Osteoblast (primary cell): ENCODE measurements around the gene AKAP17A. TPM values are rescaled to one million over a fixed set of nuclear protein-coding genes. Genes with fewer than 3 reads are reported as not detected.

ENCODE experiments used
- DNase-seq: peaks from one replicate; pipeline ENCODE4 v3.0.0; 2011; ENCODE audit warnings: low spot score, mixed read lengths; ENCODE audit not compliant: insufficient read length; ENCODE audit errors: missing footprints
- H2AFZ ChIP-seq: 2 replicates; pipeline ENCODE4 v1.6.0; 2011; ENCODE audit warnings: mild to moderate bottlenecking, low read length
- H3K27ac ChIP-seq: 2 replicates; pipeline ENCODE4 v1.5.1; 2011; ENCODE audit warnings: mild to moderate bottlenecking, low read depth, low read length, moderate library complexity
- H3K27me3 ChIP-seq: 2 replicates; pipeline ENCODE4 v1.6.0; 2012; ENCODE audit warnings: mild to moderate bottlenecking, control low read depth, inconsistent platforms, low read length, moderate library complexity; ENCODE audit not compliant: insufficient read depth
- H3K36me3 ChIP-seq: 2 replicates; pipeline ENCODE4 v1.5.1; 2011; ENCODE audit warnings: mild to moderate bottlenecking, low read length, control low read depth, moderate library complexity; ENCODE audit not compliant: insufficient read depth
- H3K4me1 ChIP-seq: 2 replicates; pipeline ENCODE4 v1.5.1; 2011; ENCODE audit warnings: mild to moderate bottlenecking, low read length, control low read depth, moderate library complexity; ENCODE audit not compliant: insufficient read depth
- H3K4me2 ChIP-seq: 2 replicates; pipeline ENCODE4 v1.6.0; 2011; ENCODE audit warnings: mild to moderate bottlenecking, low read length; ENCODE audit not compliant: insufficient read depth
- H3K4me3 ChIP-seq: fragments of 200-600 bp; sonication (generic); 3 replicates; pipeline ENCODE4 v1.5.1; 2012; ENCODE audit warnings: mild to moderate bottlenecking, low read length, inconsistent platforms; ENCODE audit not compliant: insufficient read depth
- H3K79me2 ChIP-seq: 2 replicates; pipeline ENCODE4 v1.6.0; 2012; ENCODE audit warnings: mild to moderate bottlenecking, low read length, control low read depth, inconsistent platforms; ENCODE audit not compliant: insufficient read depth
- H3K9me3 ChIP-seq: 2 replicates; pipeline ENCODE4 v1.5.1; 2011; ENCODE audit warnings: low read depth, low read length, control low read depth
- H4K20me1 ChIP-seq: 2 replicates; pipeline ENCODE4 v1.6.0; 2012; ENCODE audit warnings: mild to moderate bottlenecking, low read length, control low read depth; ENCODE audit not compliant: insufficient read depth
- total RNA-seq: library from RNA; depleted of rRNA; stranded (reverse); fragments of >200 nt; gene quantifications from 2 replicates; pipeline ENCODE4 v1.2.3, GENCODE V29; 2012
- TF ChIP-seq, protein P1 (sequence below): IDR thresholded peaks from 2 replicates; pipeline ENCODE4 v1.5.1; 2011; ENCODE audit warnings: mild to moderate bottlenecking, low read depth, low read length, moderate library complexity; ENCODE audit errors: extremely low read depth

AKAP17A gene
- total RNA-seq, 1 donor = 18.5 TPM

DNA sequence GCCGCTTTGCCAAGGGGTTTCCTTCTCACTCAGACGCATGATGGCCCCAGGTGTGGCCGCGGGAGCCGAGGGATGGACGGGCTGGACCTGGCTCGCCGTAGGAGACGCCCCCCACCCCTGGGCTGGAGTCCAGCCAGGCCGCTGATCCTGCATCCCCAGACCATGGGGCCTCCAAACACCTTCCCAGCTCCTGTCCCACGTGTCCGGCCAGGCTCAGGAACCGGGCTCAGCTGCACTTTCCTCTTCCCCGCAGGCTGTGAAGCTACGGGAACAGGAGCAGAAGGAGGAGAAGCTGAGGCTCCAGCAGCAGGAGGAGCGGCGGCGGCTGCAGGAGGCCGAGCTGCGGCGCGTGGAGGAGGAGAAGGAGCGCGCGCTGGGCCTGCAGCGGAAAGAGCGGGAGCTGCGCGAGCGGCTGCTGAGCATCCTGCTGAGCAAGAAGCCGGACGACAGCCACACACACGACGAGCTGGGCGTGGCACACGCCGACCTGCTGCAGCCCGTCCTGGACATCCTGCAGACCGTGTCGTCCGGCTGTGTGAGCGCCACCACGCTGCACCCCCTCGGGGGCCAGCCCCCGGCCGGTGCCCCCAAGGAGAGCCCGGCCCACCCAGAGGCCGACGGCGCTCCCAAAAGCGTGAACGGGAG lies 9.1 kb downstream of the AKAP17A start:
- Histone ChIP-seq H3K4me1 (no peaks in the 10 kb centered on the region), H3K4me3 (no peak overlapping the region), H4K20me1 (peaks cover 31% of the 10 kb centered on the region), H3K36me3 (peaks cover 62% of the 10 kb centered on the region), H2AFZ (no peak overlapping the region), H3K4me2 (no peak overlapping the region), H3K79me2 (peaks cover 31% of the 10 kb centered on the region), H3K9me3 (no peaks in the 10 kb centered on the region), H3K27me3 (no peaks in the 10 kb centered on the region), H3K27ac (no peak overlapping the region)
- TF ChIP-seq, protein P1, sequence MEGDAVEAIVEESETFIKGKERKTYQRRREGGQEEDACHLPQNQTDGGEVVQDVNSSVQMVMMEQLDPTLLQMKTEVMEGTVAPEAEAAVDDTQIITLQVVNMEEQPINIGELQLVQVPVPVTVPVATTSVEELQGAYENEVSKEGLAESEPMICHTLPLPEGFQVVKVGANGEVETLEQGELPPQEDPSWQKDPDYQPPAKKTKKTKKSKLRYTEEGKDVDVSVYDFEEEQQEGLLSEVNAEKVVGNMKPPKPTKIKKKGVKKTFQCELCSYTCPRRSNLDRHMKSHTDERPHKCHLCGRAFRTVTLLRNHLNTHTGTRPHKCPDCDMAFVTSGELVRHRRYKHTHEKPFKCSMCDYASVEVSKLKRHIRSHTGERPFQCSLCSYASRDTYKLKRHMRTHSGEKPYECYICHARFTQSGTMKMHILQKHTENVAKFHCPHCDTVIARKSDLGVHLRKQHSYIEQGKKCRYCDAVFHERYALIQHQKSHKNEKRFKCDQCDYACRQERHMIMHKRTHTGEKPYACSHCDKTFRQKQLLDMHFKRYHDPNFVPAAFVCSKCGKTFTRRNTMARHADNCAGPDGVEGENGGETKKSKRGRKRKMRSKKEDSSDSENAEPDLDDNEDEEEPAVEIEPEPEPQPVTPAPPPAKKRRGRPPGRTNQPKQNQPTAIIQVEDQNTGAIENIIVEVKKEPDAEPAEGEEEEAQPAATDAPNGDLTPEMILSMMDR = no peak
- peak; percentile 67 for DNase-seq

DNA sequence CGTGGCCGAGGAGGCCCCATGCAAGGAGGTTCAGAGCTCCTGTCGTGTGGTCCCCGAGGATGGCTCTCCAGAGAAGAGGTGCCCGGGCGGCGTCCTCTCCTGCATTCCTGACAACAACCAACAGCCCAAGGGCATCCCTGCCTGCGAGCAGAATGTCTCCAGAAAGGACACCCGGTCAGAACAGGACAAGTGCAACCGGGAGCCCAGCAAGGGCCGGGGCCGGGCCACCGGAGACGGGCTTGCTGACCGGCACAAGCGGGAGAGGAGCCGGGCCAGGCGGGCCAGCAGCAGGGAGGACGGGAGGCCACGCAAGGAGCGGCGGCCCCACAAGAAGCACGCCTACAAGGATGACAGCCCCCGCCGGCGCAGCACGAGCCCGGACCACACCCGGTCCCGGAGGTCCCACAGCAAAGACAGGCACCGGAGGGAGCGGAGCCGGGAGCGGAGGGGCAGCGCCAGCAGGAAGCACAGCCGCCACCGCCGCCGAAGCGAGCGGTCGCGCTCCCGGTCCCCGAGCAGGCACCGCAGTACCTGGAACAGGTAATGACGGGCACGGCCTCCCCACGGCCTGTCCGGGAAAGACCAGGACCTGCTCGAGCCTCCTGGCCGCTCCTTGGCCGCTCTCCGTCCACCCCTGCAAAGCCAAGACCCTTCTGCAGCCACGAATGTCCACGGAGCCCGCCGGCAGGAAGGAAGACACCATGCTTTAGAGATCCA lies 9.8 kb downstream of the AKAP17A start:
- Histone ChIP-seq H4K20me1 (peaks cover 27% of the 10 kb centered on the region), H3K9me3 (no peaks in the 10 kb centered on the region), H3K79me2 (peaks cover 24% of the 10 kb centered on the region), H2AFZ (no peak overlapping the region), H3K27ac (no peak overlapping the region), H3K4me1 (no peaks in the 10 kb centered on the region), H3K4me3 (no peak overlapping the region), H3K27me3 (no peaks in the 10 kb centered on the region), H3K36me3 (peaks cover 56% of the 10 kb centered on the region), H3K4me2 (no peak overlapping the region)
- peak; percentile 60 for DNase-seq
- TF ChIP-seq, protein P1 = no peak

DNA sequence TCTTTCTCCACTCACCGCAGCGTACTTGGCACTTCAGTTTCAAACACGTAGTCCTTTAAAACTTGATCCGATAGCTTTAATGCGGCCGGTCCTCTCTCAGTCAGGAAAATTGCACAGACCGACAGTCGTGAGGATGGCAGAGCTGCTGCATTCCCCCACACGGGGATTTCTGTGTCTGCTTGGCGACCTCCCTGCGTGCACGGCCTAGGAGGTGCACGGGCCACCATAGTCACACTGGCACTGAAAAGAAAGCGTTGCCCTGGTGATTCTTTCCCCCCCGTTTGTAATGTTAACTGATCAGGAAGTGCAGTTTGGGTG lies 10.3 kb downstream of the AKAP17A start:
- Histone ChIP-seq H3K79me2 (peaks cover 23% of the 10 kb centered on the region), H2AFZ (no peak overlapping the region), H3K4me3 (no peak overlapping the region), H3K4me1 (no peaks in the 10 kb centered on the region), H4K20me1 (peaks cover 26% of the 10 kb centered on the region), H3K27ac (no peak overlapping the region), H3K36me3 (peaks cover 56% of the 10 kb centered on the region), H3K9me3 (no peaks in the 10 kb centered on the region), H3K27me3 (no peaks in the 10 kb centered on the region), H3K4me2 (no peak overlapping the region)
- DNase-seq = no peak
- TF ChIP-seq, protein P1 = no peak

DNA sequence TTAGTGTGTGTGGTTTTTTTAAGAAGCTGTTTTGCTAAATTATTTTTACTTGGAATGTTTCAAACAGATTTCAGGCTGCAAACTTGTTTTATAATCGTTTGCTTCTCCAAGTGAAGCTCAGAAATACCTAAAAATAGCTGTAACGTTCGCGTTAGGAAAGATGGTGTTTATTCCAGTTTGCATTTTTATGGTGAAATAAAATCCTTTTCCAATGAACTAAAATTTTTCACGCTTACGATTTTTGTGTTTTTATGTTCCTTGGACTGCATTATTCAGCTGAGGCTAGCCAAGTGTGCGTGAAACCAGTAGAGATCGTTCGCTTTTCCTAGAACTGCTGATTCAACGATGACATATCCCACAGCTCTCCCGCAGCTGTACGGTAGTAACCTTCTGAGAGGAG lies 10.9 kb downstream of the AKAP17A start:
- H3K4me1 ChIP-seq = no peaks in the 10 kb centered on the region
- no peaks in the 10 kb centered on the region for H3K27me3 ChIP-seq
- H3K4me2 ChIP-seq = no peak overlapping the region
- peaks cover 51% of the 10 kb centered on the region for H3K36me3 ChIP-seq
- H3K79me2 ChIP-seq = peaks cover 17% of the 10 kb centered on the region
- no peak for DNase-seq
- H3K27ac ChIP-seq = no peak overlapping the region
- H2AFZ ChIP-seq = no peak overlapping the region
- H4K20me1 ChIP-seq = peaks cover 20% of the 10 kb centered on the region
- H3K9me3 ChIP-seq = no peaks in the 10 kb centered on the region
- H3K4me3 ChIP-seq = no peak overlapping the region
- TF ChIP-seq, protein P1 = no peak
